Measurements from ENCODE around the gene RASSF3. TPM values are rescaled to one million over a fixed set of nuclear protein-coding genes. Genes with fewer than 3 reads are reported as not detected.

Gene RASSF3
- total and polyA plus RNA-seq, 2 experiments from 2014 or later, result 20.6 to 39.6 TPM

- H3F3A ChIP-seq (replicated peaks; ENCODE audit: low read depth), result no peaks in the 10 kb centered on the region
- no peak for TF ChIP-seq CTCF (conservative IDR thresholded peaks at IDR 0.05; ENCODE audit: low read depth in 2 of 2)
- TF ChIP-seq NANOG (IDR thresholded peaks at IDR 0.05; ENCODE audit: borderline replicate concordance), result no peak
- TF ChIP-seq EZH2phosphoT487 (IDR thresholded peaks at IDR 0.05; ENCODE audit: unreplicated experiment), result no peak
- TF ChIP-seq POLR2AphosphoS5 (IDR thresholded peaks at IDR 0.05; ENCODE audit: low read depth), result no peak
- no peak for TF ChIP-seq ZNF114 (CRISPR knock-in tag; IDR thresholded peaks at IDR 0.05)
- TF ChIP-seq ZNF462 (CRISPR knock-in tag; IDR thresholded peaks at IDR 0.05), result no peak
- no peak for TF ChIP-seq STAT1 (IDR thresholded peaks at IDR 0.05; ENCODE audit: unreplicated experiment)
- TF ChIP-seq CREB1 (CRISPR knock-in tag; IDR thresholded peaks at IDR 0.05; ENCODE audit: low read depth), result no peak
- TF ChIP-seq EZH2 (IDR thresholded peaks at IDR 0.05; ENCODE audit: low read depth, unreplicated experiment), result no peak
- TF ChIP-seq REST (IDR thresholded peaks at IDR 0.05; ENCODE audit: unreplicated experiment), result no peak
- no peak for TF ChIP-seq JUNB (IDR thresholded peaks at IDR 0.05; ENCODE audit: unreplicated experiment)
- TF ChIP-seq ZNF331 (CRISPR knock-in tag; IDR thresholded peaks at IDR 0.05; ENCODE audit: low read depth), result no peak
- no peak for TF ChIP-seq ETS1 (IDR thresholded peaks at IDR 0.05)
- ATAC-seq (no peak), DNase-seq (ENCODE audit: low spot score) (no peak)
- no peak overlapping the region for H2AFZ ChIP-seq
- Mint-ChIP-seq H3K9me3 (no peaks in the 10 kb centered on the region), H3K27me3 (ENCODE audit: insufficient read depth, low read depth, poor library complexity) (peaks cover 2% of the 10 kb centered on the region), H3K36me3 (ENCODE audit: low read depth) (peaks cover 3% of the 10 kb centered on the region; the same call in 2 of the 3 replicates), H3K4me1 (peaks cover 31% of the 10 kb centered on the region), H3K27ac (no peak overlapping the region; the same call in 1 of the 2 replicates), H3K4me3 (no peak overlapping the region)
- H3K4me2 ChIP-seq, result no peak overlapping the region
- H3K4me1 ChIP-seq (ENCODE audit: insufficient read depth), result peaks cover 30% of the 10 kb centered on the region
- H3K27ac ChIP-seq (ENCODE audit: low read depth), result no peak overlapping the region
- peaks cover 17% of the 10 kb centered on the region; the same call in 1 of the 2 replicates for H4K20me1 ChIP-seq (replicated peaks; ENCODE audit: insufficient read depth)
- no peak overlapping the region for H3K4me3 ChIP-seq
- H3K9me2 ChIP-seq (ENCODE audit: insufficient read depth), result no peaks in the 10 kb centered on the region
- H3K27me3 ChIP-seq (ENCODE audit: insufficient read depth), result no peaks in the 10 kb centered on the region
- H3K79me2 ChIP-seq (replicated peaks; ENCODE audit: insufficient read depth), result peaks cover 99% of the 10 kb centered on the region
- no peaks in the 10 kb centered on the region for H3K36me3 ChIP-seq (ENCODE audit: insufficient read depth)
Measured at GRCh38 chr12:64639466-64639865, 29.2 kb downstream of the RASSF3 start.
